D721Med (cell line): ENCODE results near the gene CABLES2.

Experiments
- DNase-seq: peaks from one replicate; pipeline ENCODE4 v3.0.0; 2011; ENCODE audit warnings: low spot score; ENCODE audit not compliant: insufficient read length
- FAIRE-seq: peaks from 2 replicates; lab custom pipeline; 2011; peaks lifted over from hg19 to GRCh38; lab: Jason Lieb, UNC
- CTCF ChIP-seq: IDR thresholded peaks from 2 replicates; pipeline ENCODE4 v1.5.1; 2012; ENCODE audit warnings: mild to moderate bottlenecking, control low read depth; ENCODE audit not compliant: insufficient read depth; ENCODE audit errors: missing control alignments

CABLES2 gene

DNA sequence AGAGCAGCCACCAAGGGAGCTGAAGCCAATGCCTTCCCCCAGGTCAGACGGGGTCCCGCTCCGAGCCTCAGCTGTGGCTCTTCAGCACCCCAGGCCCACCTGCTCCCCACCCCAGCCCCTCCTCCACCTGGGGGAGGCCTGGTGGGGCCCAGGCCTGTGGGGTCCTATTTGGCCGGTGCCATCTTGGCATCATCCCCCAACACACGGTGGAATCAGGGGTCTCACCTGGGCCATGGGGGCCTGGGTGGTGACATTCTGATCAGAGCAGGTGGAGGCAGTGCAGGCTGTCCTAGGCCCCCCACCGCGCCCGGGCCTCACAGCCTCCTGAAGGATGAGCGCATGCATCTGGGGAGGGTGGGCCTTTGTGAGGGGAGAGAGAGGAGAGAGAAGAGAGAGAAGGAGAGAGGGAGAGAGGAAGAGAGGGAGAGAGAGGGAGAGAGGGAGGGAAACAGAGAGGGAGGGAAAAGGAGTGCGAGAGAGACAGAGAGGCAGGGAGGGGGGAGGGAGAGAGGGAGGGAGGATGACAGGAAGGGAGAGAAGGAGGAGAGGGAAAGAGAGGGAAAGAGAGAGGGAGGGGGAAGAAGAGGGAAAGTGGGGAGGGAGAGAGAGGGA lies 44.2 kb upstream of the CABLES2 start:
- TF ChIP-seq CTCF, result no peak
- DNase-seq (no peak), FAIRE-seq (no peak)

GRCh38 chr20:62449951-62450691 lies 43.0 kb upstream of the CABLES2 start:
- DNase-seq, result no peak
- FAIRE-seq, result no peak
- no peak for TF ChIP-seq CTCF

- no peak for FAIRE-seq
- no peak for TF ChIP-seq CTCF
- DNase-seq, result no peak
Observed at GRCh38 chr20:62448788-62449187, 41.7 kb upstream of the CABLES2 start.

DNA sequence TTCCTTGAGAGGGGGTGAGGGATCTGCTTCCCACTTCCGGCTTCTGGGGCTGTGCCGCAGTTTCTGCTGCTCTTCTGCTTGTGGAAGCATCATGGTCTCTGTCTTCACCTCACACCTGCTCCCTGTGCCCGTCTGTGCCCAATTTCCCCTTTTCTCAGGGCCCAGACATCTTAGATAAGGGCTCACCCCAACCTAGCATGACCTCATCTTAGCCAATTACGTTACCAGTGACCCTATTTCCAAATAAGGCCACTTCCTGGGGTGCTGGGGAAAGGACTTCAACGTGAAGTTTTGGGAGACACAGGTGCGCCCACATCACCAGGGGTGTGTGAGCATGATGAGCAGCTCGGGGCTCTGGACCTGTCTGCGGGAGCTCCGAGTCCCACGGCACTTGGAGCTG lies 41.0 kb upstream of the CABLES2 start:
- DNase-seq (no peak), FAIRE-seq (no peak)
- TF ChIP-seq CTCF, result no peak

DNA sequence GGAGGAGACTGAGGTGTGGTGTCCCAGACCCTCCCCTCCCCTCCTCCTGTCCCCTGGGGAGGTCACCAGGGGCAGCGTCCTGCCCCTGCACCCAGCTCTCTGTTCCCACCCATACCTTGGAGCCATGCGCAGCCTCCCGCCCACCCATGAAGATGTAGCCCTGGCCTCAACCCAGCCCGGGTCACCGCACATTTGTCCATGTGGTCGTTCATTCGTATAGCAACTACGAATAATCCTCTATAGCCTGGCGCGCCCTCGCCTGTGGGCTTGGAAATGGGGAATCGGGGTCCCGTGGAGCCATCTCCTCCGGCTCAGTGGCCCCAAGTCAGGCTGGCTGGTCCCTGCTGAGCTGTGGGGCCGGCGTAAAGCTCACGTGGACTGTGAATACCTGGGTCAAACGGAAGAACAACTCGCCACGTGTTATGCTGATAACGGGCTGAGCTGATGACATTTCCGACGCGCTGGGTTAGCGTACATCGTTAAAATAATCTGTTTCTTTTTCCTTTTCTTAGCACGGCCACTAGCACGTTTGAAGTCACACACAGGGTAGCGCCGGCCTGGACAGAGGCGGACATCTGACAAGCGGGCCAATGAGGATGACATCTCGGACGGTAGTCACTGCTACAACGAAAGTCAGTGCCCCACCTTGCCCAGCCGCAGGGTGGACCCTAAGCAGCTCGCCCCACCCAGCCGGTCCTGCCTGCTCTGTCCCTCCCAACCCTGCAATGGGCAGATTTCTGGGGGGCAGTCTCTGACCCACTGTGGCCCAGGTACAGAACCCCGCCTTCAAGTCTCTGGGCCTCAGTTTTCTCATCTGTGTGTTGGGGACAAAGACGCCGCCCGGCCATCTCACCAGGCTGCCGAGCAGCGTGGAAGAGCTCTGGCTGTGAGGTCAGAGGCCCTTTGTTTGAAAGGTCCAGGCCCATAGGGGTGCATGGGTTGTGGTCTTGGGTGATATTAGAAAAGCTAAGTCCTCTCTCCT lies 40.1 kb upstream of the CABLES2 start:
- DNase-seq (no peak), FAIRE-seq (no peak)
- TF ChIP-seq CTCF, result no peak

- TF ChIP-seq CTCF, result no peak
- FAIRE-seq (no peak), DNase-seq (no peak)
Observed at GRCh38 chr20:62446481-62446880, 39.4 kb upstream of the CABLES2 start.
